SU-DHL-6 (cell line): ENCODE results near the gene UBE3C.

Experiments
- H2AFZ ChIP-seq: fragments of 200-600 bp; sonication (generic); 2 replicates; pipeline ENCODE4 v1.6.1; 2014; ENCODE audit warnings: low read depth, mild to moderate bottlenecking, moderate library complexity, mixed read lengths, antibody characterized with exemption, low read length; ENCODE audit not compliant: severe bottlenecking
- H3F3A ChIP-seq: fragments of 200-600 bp; shearing (Covaris generic); 2 replicates; pipeline ENCODE4 v1.6.0; 2016; ENCODE audit warnings: antibody characterized with exemption, mild to moderate bottlenecking; ENCODE audit not compliant: insufficient read depth
- H3K27ac ChIP-seq: fragments of 200-600 bp; sonication (generic); 2 replicates; pipeline ENCODE4 v1.5.1; 2016; ENCODE audit warnings: low read depth, mild to moderate bottlenecking, low read length, moderate library complexity, mixed read lengths
- H3K27me3 ChIP-seq: fragments of 200-600 bp; sonication (generic), shearing (Covaris generic); 2 replicates; pipeline ENCODE4 v1.6.0; 2014; ENCODE audit warnings: mild to moderate bottlenecking, low read length
- H3K36me3 ChIP-seq: fragments of 200-600 bp; sonication (generic); 2 replicates; pipeline ENCODE4 v1.6.1; 2014; ENCODE audit warnings: mild to moderate bottlenecking, low read length, mixed read lengths
- H3K4me2 ChIP-seq: fragments of 300-600, 200-600 bp; shearing (Covaris generic), sonication (generic); 2 replicates; pipeline ENCODE4 v1.6.0; 2014; ENCODE audit warnings: low read length, low read depth, mild to moderate bottlenecking; ENCODE audit not compliant: poor library complexity, severe bottlenecking
- H3K4me3 ChIP-seq: fragments of 200-600 bp; sonication (generic); 2 replicates; pipeline ENCODE4 v1.5.1; 2014; ENCODE audit warnings: antibody characterized with exemption, low read length, mild to moderate bottlenecking, mixed read lengths; ENCODE audit not compliant: insufficient read depth, poor library complexity, severe bottlenecking
- H3K79me2 ChIP-seq: fragments of 200-600 bp; sonication (generic); 2 replicates; pipeline ENCODE4 v1.6.1; 2014; ENCODE audit warnings: mild to moderate bottlenecking, low read length, moderate library complexity; ENCODE audit not compliant: insufficient read depth
- H3K9ac ChIP-seq: fragments of 200-600 bp; sonication (generic); 2 replicates; pipeline ENCODE4 v1.7.0; 2014; ENCODE audit warnings: mild to moderate bottlenecking, low read length
- H3K9me2 ChIP-seq: fragments of 200-600 bp; sonication (generic); replicated peaks from 2 replicates; pipeline ENCODE4 v1.6.1; 2014; ENCODE audit warnings: low read length; ENCODE audit not compliant: insufficient read depth
- H3K9me3 ChIP-seq: fragments of 200-600 bp; sonication (generic); 2 replicates; pipeline ENCODE4 v1.6.1; 2014; ENCODE audit warnings: low read length, mixed read lengths; ENCODE audit not compliant: insufficient read depth
- H4K20me1 ChIP-seq: fragments of 200-600 bp; sonication (generic); 2 replicates; pipeline ENCODE4 v1.6.1; 2014; ENCODE audit warnings: low read depth, mild to moderate bottlenecking, antibody characterized with exemption, low read length, moderate library complexity, mixed read lengths
- CTCF ChIP-seq: fragments of 200-600 bp; sonication (generic); IDR thresholded peaks from one replicate; pipeline ENCODE4 v1.5.1; 2017; ENCODE audit warnings: antibody characterized with exemption, mild to moderate bottlenecking, low read length, moderate library complexity; ENCODE audit not compliant: insufficient read depth, poor library complexity, severe bottlenecking
- EZH2phosphoT487 ChIP-seq: fragments of 200-600 bp; sonication (generic), shearing (Covaris generic); conservative IDR thresholded peaks from 2 replicates; pipeline ENCODE4 v1.6.1; 2018; ENCODE audit warnings: mild to moderate bottlenecking, antibody characterized with exemption, low read length, moderate library complexity, mixed read lengths

UBE3C gene

GRCh38 chr7:157312941-157313340, 174.2 kb downstream of the UBE3C start:
- H3K9me2 ChIP-seq = no peaks in the 10 kb centered on the region
- H4K20me1 ChIP-seq = no peaks in the 10 kb centered on the region
- H3K4me2 ChIP-seq = no peak overlapping the region
- H3K27ac ChIP-seq = no peak overlapping the region
- no peak overlapping the region for H3K4me3 ChIP-seq
- H2AFZ ChIP-seq = no peak overlapping the region
- H3K9ac ChIP-seq = no peak overlapping the region
- no peaks in the 10 kb centered on the region for H3K36me3 ChIP-seq
- no peaks in the 10 kb centered on the region for H3K79me2 ChIP-seq
- TF ChIP-seq EZH2phosphoT487 (no peak), CTCF (no peak)
- H3K9me3 ChIP-seq = no peaks in the 10 kb centered on the region
- no peaks in the 10 kb centered on the region for H3F3A ChIP-seq
- no peaks in the 10 kb centered on the region for H3K27me3 ChIP-seq

- Histone ChIP-seq H3K27me3 (no peaks in the 10 kb centered on the region), H2AFZ (no peak overlapping the region), H3K9me2 (no peaks in the 10 kb centered on the region), H3F3A (no peaks in the 10 kb centered on the region), H3K79me2 (no peaks in the 10 kb centered on the region), H4K20me1 (no peaks in the 10 kb centered on the region), H3K4me3 (no peak overlapping the region), H3K9me3 (no peaks in the 10 kb centered on the region), H3K4me2 (no peak overlapping the region), H3K36me3 (no peaks in the 10 kb centered on the region), H3K9ac (no peak overlapping the region), H3K27ac (no peak overlapping the region)
- TF ChIP-seq EZH2phosphoT487 (no peak), CTCF (no peak)
These were observed 174.9 kb downstream of the UBE3C start for GRCh38 chr7:157313645-157314044.

DNA sequence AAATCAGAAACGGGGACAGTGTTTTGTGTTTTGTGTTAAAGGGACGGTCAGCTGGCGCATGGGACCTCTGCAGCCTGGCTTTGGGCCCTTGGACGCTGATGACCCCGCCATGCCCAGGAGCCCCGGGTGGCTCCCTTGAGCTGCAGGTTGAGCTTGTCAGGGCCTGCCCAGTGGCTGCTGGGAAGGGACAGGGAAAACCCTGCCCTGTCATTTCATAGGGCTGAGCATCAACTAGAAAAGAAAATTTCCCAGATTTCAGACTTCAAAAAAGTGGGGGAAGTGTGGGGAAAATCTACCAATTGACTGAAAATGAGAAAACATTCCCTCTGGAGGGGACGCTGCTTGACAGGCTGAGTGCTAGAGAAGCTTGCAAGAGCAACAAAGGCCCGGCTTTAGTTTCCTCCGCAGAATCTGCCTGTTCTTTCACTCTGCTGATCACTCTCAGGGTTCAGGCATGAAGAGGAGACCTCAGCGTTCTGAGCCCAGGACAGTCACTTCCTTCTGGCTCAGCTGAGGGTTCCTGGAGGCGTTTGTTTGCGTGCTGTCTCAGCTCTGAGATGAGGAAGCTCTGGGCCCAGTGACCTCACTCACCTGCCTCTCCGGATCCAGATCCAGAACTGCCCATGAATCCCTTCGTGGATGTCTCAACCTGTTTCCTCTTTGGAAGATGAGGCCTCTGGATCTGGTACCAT, 179.4 kb downstream of the UBE3C start:
- Histone ChIP-seq H3K36me3 (no peaks in the 10 kb centered on the region), H2AFZ (no peak overlapping the region), H3F3A (no peaks in the 10 kb centered on the region), H3K27ac (no peak overlapping the region), H3K79me2 (no peaks in the 10 kb centered on the region), H3K9me2 (no peaks in the 10 kb centered on the region), H3K9ac (no peak overlapping the region), H3K4me2 (no peak overlapping the region), H3K27me3 (no peaks in the 10 kb centered on the region), H3K4me3 (no peak overlapping the region), H3K9me3 (no peaks in the 10 kb centered on the region), H4K20me1 (no peaks in the 10 kb centered on the region)
- TF ChIP-seq EZH2phosphoT487 (no peak), CTCF (no peak)
